ENCODE data around the gene DGUOK.

Gene DGUOK

GRCh38 chr2:73916666-73917065 lies 10.0 kb upstream of the DGUOK start:
- Histone ChIP-seq H3K9me2 (ENCODE audit: low read depth, low read length) (no peaks in the 10 kb centered on the region), H3K4me3 (ENCODE audit: low read depth, low read length, poor library complexity, severe bottlenecking) (no peak overlapping the region), H3K79me2 (ENCODE audit: insufficient read depth, low read length) (no peaks in the 10 kb centered on the region), H3K27me3 (ENCODE audit: insufficient read depth, low read length) (no peaks in the 10 kb centered on the region), H3K4me2 (ENCODE audit: low read length) (no peak overlapping the region), H3K9me3 (ENCODE audit: low read length) (no peaks in the 10 kb centered on the region), H3K27ac (ENCODE audit: low read depth, low read length, poor library complexity, severe bottlenecking) (no peak overlapping the region), H2AFZ (ENCODE audit: low read length) (no peak overlapping the region), H3F3A (ENCODE audit: insufficient read depth, low read length) (no peaks in the 10 kb centered on the region), H3K4me1 (ENCODE audit: insufficient read depth, low read length, severe bottlenecking) (no peaks in the 10 kb centered on the region), H3K36me3 (ENCODE audit: insufficient read depth, low read length) (no peaks in the 10 kb centered on the region), H3K9ac (ENCODE audit: low read length) (no peak overlapping the region), H4K20me1 (ENCODE audit: insufficient read depth, low read length) (no peaks in the 10 kb centered on the region)
- no peak for TF ChIP-seq CTCF (IDR thresholded peaks at IDR 0.05; ENCODE audit: low read length)
- TF ChIP-seq EZH2 (IDR thresholded peaks at IDR 0.05; ENCODE audit: borderline replicate concordance, low read length) = no peak

GRCh38 chr2:73917296-73917695 lies 9.4 kb upstream of the DGUOK start:
- H3K9ac ChIP-seq (ENCODE audit: low read length) = no peak overlapping the region
- no peaks in the 10 kb centered on the region for H3K9me3 ChIP-seq (ENCODE audit: low read length)
- no peaks in the 10 kb centered on the region for H4K20me1 ChIP-seq (ENCODE audit: insufficient read depth, low read length)
- no peak overlapping the region for H3K4me3 ChIP-seq (ENCODE audit: low read depth, low read length, poor library complexity, severe bottlenecking)
- no peaks in the 10 kb centered on the region for H3K4me1 ChIP-seq (ENCODE audit: insufficient read depth, low read length, severe bottlenecking)
- H3K9me2 ChIP-seq (ENCODE audit: low read depth, low read length) = no peaks in the 10 kb centered on the region
- H3K36me3 ChIP-seq (ENCODE audit: insufficient read depth, low read length) = no peaks in the 10 kb centered on the region
- no peaks in the 10 kb centered on the region for H3K27me3 ChIP-seq (ENCODE audit: insufficient read depth, low read length)
- H3K27ac ChIP-seq (ENCODE audit: low read depth, low read length, poor library complexity, severe bottlenecking) = no peak overlapping the region
- H3K79me2 ChIP-seq (ENCODE audit: insufficient read depth, low read length) = no peaks in the 10 kb centered on the region
- no peaks in the 10 kb centered on the region for H3F3A ChIP-seq (ENCODE audit: insufficient read depth, low read length)
- H2AFZ ChIP-seq (ENCODE audit: low read length) = no peak overlapping the region
- no peak overlapping the region for H3K4me2 ChIP-seq (ENCODE audit: low read length)
- no peak for TF ChIP-seq CTCF (IDR thresholded peaks at IDR 0.05; ENCODE audit: low read length)
- no peak for TF ChIP-seq EZH2 (IDR thresholded peaks at IDR 0.05; ENCODE audit: borderline replicate concordance, low read length)

- TF ChIP-seq CTCF (IDR thresholded peaks at IDR 0.05; ENCODE audit: low read length) (no peak), EZH2 (IDR thresholded peaks at IDR 0.05; ENCODE audit: borderline replicate concordance, low read length) (no peak)
- no peak overlapping the region for H3K9ac ChIP-seq (ENCODE audit: low read length)
These were observed 8.9 kb upstream of the DGUOK start for GRCh38 chr2:73917696-73918207.

More at GRCh38 chr2:73917696-73918207, 8.9 kb upstream of the DGUOK start:
- no peak overlapping the region for H2AFZ ChIP-seq (ENCODE audit: low read length)
- no peaks in the 10 kb centered on the region for H3K27me3 ChIP-seq (ENCODE audit: insufficient read depth, low read length)
- H3K36me3 ChIP-seq (ENCODE audit: insufficient read depth, low read length) = no peaks in the 10 kb centered on the region
- H4K20me1 ChIP-seq (ENCODE audit: insufficient read depth, low read length) = no peaks in the 10 kb centered on the region
- H3K4me2 ChIP-seq (ENCODE audit: low read length) = no peak overlapping the region
- H3F3A ChIP-seq (ENCODE audit: insufficient read depth, low read length) = no peaks in the 10 kb centered on the region
- H3K9me2 ChIP-seq (ENCODE audit: low read depth, low read length) = no peaks in the 10 kb centered on the region
- H3K4me1 ChIP-seq (ENCODE audit: insufficient read depth, low read length, severe bottlenecking) = no peaks in the 10 kb centered on the region
- H3K9me3 ChIP-seq (ENCODE audit: low read length) = no peaks in the 10 kb centered on the region
- no peaks in the 10 kb centered on the region for H3K79me2 ChIP-seq (ENCODE audit: insufficient read depth, low read length)
- H3K4me3 ChIP-seq (ENCODE audit: low read depth, low read length, poor library complexity, severe bottlenecking) = no peak overlapping the region
- H3K27ac ChIP-seq (ENCODE audit: low read depth, low read length, poor library complexity, severe bottlenecking) = no peak overlapping the region

Data from OCI-LY1 (cell line).